A673 (cell line): Measurements from ENCODE around the gene SEMA5B. TPM values are rescaled to one million over a fixed set of nuclear protein-coding genes. Genes with fewer than 3 reads are reported as not detected.

Experiments
- BruUV-seq: library from RNA; stranded (reverse); fragments of 400-500 nt; replicated peaks from 2 replicates; lab custom pipeline; 2021; lab: Mats Ljungman, UMichigan
- CTCF ChIA-PET: fragments of 300-600 bp; sonication (Branson Sonifier 250); formaldehyde crosslinking; loops from one replicate; lab custom pipeline; 2022; ENCODE audit warnings: antibody characterized with exemption; lab: Charles Lee
- POLR2A ChIA-PET: fragments of 300-600 bp; sonication (Branson Sonifier 250); formaldehyde crosslinking; loops from one replicate; lab custom pipeline; 2022; ENCODE audit warnings: antibody characterized with exemption; ENCODE audit not compliant: low non-redundant PET; lab: Charles Lee
- DNase-seq: peaks from one replicate; pipeline ENCODE4 v3.0.0-alpha.2; 2015; ENCODE audit warnings: low spot score
- H3K27ac ChIP-seq: fragments of 200-600 bp; sonication (generic); 2 replicates; pipeline ENCODE4 v1.5.1; 2016; ENCODE audit warnings: mixed run types, low read depth, mild to moderate bottlenecking, mixed read lengths, antibody characterized with exemption, low read length; ENCODE audit not compliant: poor library complexity, severe bottlenecking
- H3K27me3 ChIP-seq: fragments of 200-600 bp; sonication (generic); replicated peaks from 2 replicates; pipeline ENCODE4 v1.6.1; 2017; ENCODE audit warnings: mixed run types, low read depth, mild to moderate bottlenecking, mixed read lengths, antibody characterized with exemption, low read length; ENCODE audit not compliant: insufficient read depth, poor library complexity
- H3K36me3 ChIP-seq: fragments of 200-600 bp; sonication (generic); 2 replicates; pipeline ENCODE4 v1.6.1; 2016; ENCODE audit warnings: mixed run types, mild to moderate bottlenecking, mixed read lengths, antibody characterized with exemption, low read length; ENCODE audit not compliant: insufficient read depth, poor library complexity, severe bottlenecking
- H3K4me1 ChIP-seq: fragments of 200-600 bp; sonication (generic); 2 replicates; pipeline ENCODE4 v1.6.1; 2017; ENCODE audit warnings: mixed run types, mild to moderate bottlenecking, mixed read lengths, antibody characterized with exemption, low read length; ENCODE audit not compliant: insufficient read depth, poor library complexity, severe bottlenecking
- H3K4me3 ChIP-seq: fragments of 200-600 bp; sonication (generic); 2 replicates; pipeline ENCODE4 v1.5.1; 2016; ENCODE audit warnings: low read depth, mixed run types, mild to moderate bottlenecking, mixed read lengths, low read length; ENCODE audit not compliant: poor library complexity, severe bottlenecking
- H3K9me3 ChIP-seq: fragments of 200-600 bp; sonication (generic); 2 replicates; pipeline ENCODE4 v1.6.1; 2016; ENCODE audit warnings: mixed run types, low read depth, mild to moderate bottlenecking, mixed read lengths, antibody characterized with exemption, low read length; ENCODE audit not compliant: poor library complexity, severe bottlenecking
- EZH2 ChIP-seq: fragments of 200-600 bp; sonication (generic); IDR thresholded peaks from 2 replicates; pipeline ENCODE4 v1.6.1; 2017; ENCODE audit warnings: borderline replicate concordance, low read depth, mild to moderate bottlenecking, mixed read lengths, antibody characterized with exemption, low read length; ENCODE audit not compliant: poor library complexity, severe bottlenecking
- intact Hi-C: fragments of 100-400 bp; cut with micrococcal nuclease; formaldehyde crosslinking; loops from one replicate; pipeline ENCODE4 v1.10.0; 2022; ENCODE audit not compliant: unreplicated experiment
- total RNA-seq: library from RNA; stranded (reverse); gene quantifications from 2 replicates; pipeline ENCODE4 v1.2.3, GENCODE V29; 2021
- TF ChIP-seq, protein P1 (sequence below): fragments of 300-800, 200-600 bp; sonication (generic); conservative IDR thresholded peaks from 2 replicates; pipeline ENCODE4 v1.5.1; 2017; ENCODE audit warnings: low read depth, mild to moderate bottlenecking, antibody characterized with exemption, low read length, moderate library complexity, mixed read lengths

Gene SEMA5B
- total RNA-seq, 1 experiment from 2014 or later = 7.6 TPM

DNA sequence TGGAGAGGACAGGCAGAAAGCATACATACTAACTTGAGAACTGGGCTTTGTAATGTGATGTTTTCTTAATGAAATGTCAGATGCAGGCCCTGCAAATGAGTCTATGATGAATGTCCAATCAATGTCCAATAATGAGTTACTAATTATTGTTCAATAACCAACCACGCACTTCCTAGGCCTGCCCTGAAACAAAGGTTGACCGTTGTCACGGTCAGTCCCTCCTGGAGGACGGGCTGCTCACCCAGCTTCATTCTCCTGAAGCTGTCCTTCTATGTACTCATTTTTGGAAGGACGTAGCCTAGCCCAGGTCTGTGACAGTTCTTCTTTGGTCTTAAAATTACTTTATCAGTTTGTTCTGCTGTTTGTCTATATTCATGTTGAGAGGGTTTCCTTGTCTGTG lies 30.9 kb upstream of the SEMA5B start:
- BruUV-seq = no TSS peak
- no peak overlapping the region for H3K27ac ChIP-seq
- intact Hi-C loops = no loop called here
- POLR2A ChIA-PET = no interaction called here
- TF ChIP-seq, protein P1, sequence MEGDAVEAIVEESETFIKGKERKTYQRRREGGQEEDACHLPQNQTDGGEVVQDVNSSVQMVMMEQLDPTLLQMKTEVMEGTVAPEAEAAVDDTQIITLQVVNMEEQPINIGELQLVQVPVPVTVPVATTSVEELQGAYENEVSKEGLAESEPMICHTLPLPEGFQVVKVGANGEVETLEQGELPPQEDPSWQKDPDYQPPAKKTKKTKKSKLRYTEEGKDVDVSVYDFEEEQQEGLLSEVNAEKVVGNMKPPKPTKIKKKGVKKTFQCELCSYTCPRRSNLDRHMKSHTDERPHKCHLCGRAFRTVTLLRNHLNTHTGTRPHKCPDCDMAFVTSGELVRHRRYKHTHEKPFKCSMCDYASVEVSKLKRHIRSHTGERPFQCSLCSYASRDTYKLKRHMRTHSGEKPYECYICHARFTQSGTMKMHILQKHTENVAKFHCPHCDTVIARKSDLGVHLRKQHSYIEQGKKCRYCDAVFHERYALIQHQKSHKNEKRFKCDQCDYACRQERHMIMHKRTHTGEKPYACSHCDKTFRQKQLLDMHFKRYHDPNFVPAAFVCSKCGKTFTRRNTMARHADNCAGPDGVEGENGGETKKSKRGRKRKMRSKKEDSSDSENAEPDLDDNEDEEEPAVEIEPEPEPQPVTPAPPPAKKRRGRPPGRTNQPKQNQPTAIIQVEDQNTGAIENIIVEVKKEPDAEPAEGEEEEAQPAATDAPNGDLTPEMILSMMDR = no peak
- no peak for TF ChIP-seq EZH2
- DNase-seq = no peak
- H3K4me3 ChIP-seq = no peak overlapping the region
- H3K36me3 ChIP-seq = no peaks in the 10 kb centered on the region
- H3K4me1 ChIP-seq = no peaks in the 10 kb centered on the region
- H3K27me3 ChIP-seq = peaks cover 2% of the 10 kb centered on the region
- CTCF ChIA-PET = no interaction called here
- no peaks in the 10 kb centered on the region for H3K9me3 ChIP-seq

DNA sequence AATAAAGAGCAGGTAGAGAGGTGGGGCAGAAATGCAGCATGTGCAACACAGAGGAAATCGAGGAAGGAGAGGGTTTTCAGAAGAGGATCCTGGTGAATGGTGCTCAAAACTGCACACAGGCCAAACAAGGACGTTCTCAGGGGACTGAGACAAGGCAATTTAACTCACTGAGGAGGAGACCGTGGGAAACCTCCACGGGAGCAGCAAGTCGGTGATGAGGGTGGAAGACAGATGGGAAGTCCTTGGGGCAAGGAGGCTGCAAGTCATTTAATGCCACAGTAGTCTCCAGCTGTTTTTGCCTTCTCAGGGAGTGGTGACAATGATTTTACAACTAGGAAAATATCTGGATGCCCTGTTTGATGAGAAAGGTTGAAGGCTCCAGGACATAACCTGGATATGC lies 27.8 kb upstream of the SEMA5B start:
- BruUV-seq = no TSS peak
- ChIA-PET POLR2A (no interaction called here), CTCF (no interaction called here)

DNA sequence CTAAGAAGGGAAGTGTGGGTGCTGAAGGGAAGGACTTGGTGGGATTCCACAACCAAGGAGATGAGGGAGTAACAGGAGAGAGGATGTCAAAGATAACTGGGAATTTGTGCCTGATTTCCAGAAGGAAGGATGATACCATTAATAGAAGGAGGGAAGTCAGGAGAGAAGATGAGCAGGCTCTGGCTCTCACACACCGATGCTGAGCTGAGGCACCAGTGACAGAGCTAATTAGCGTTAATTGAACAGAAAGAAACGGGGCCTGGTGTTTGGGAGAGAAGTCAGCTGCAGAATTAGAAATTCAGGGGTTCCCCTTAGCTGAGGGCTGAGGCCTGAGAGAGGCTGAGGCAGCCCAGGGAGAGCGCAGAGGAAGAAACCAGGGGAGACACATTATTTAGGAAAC lies 27.4 kb upstream of the SEMA5B start:
- CTCF ChIA-PET = no interaction called here
- Histone ChIP-seq H3K9me3 (no peaks in the 10 kb centered on the region), H3K4me3 (no peak overlapping the region), H3K27me3 (no peaks in the 10 kb centered on the region), H3K36me3 (no peaks in the 10 kb centered on the region), H3K27ac (no peak overlapping the region), H3K4me1 (no peaks in the 10 kb centered on the region)
- DNase-seq = no peak
- intact Hi-C loops = no loop called here
- POLR2A ChIA-PET = no interaction called here
- TF ChIP-seq, protein P1 = no peak
- TF ChIP-seq EZH2 = no peak
- BruUV-seq = no TSS peak

More for the DNA sequence above, 27.8 kb upstream of the SEMA5B start:
- Histone ChIP-seq H3K36me3 (no peaks in the 10 kb centered on the region), H3K4me3 (no peak overlapping the region), H3K27me3 (no peaks in the 10 kb centered on the region), H3K4me1 (no peaks in the 10 kb centered on the region), H3K27ac (no peak overlapping the region), H3K9me3 (no peaks in the 10 kb centered on the region)
- no peak for DNase-seq
- intact Hi-C loops = no loop called here
- TF ChIP-seq, protein P1 = no peak
- no peak for TF ChIP-seq EZH2
